AG04449 (cell line): ENCODE results near the gene ARMH3.
"Not testable (repeated sequence)": the region's sequence is repeated elsewhere in the genome, so short reads cannot be mapped to it uniquely, and the experiment has no call there.

ENCODE experiments used
- CTCF ChIA-PET: fragments of 350-600 bp; formaldehyde crosslinking; extraction: SDS; loops from one replicate; lab custom pipeline; 2021; ENCODE audit warnings: antibody characterized with exemption; lab: Yijun Ruan, JAX
- POLR2A ChIA-PET: fragments of 400-600, 350-600 bp; formaldehyde crosslinking; extraction: SDS; loops from one replicate; lab custom pipeline; 2020; ENCODE audit warnings: antibody characterized with exemption, inconsistent platforms; lab: Yijun Ruan, JAX
- DNase-seq: peaks from one replicate; pipeline ENCODE4 v3.0.0-alpha.2; 2010; ENCODE audit warnings: low read depth, low spot score
- H3K4me3 ChIP-seq: 2 replicates; pipeline ENCODE4 v1.5.1; 2011; ENCODE audit warnings: low read depth, mild to moderate bottlenecking, control low read depth, low read length
- TF ChIP-seq, protein P1 (sequence below): IDR thresholded peaks from one replicate; pipeline ENCODE4 v1.5.1; 2011; ENCODE audit warnings: mild to moderate bottlenecking, moderate library complexity, low read length, control low read depth, inconsistent platforms; ENCODE audit not compliant: insufficient read depth; ENCODE audit errors: missing control alignments

The ARMH3 gene

GRCh38 chr10:102059987-102060386 is 4.0 kb upstream of the ARMH3 start:
- no peak overlapping the region for H3K4me3 ChIP-seq
- CTCF ChIA-PET: interaction anchor here (1.3 to 10.1 kb wide), 4 partner anchors 10 to 224 kb away, joined by 3 to 72 read pairs (median 5); no protein-coding TSS in a partner anchor
- TF ChIP-seq, protein P1, sequence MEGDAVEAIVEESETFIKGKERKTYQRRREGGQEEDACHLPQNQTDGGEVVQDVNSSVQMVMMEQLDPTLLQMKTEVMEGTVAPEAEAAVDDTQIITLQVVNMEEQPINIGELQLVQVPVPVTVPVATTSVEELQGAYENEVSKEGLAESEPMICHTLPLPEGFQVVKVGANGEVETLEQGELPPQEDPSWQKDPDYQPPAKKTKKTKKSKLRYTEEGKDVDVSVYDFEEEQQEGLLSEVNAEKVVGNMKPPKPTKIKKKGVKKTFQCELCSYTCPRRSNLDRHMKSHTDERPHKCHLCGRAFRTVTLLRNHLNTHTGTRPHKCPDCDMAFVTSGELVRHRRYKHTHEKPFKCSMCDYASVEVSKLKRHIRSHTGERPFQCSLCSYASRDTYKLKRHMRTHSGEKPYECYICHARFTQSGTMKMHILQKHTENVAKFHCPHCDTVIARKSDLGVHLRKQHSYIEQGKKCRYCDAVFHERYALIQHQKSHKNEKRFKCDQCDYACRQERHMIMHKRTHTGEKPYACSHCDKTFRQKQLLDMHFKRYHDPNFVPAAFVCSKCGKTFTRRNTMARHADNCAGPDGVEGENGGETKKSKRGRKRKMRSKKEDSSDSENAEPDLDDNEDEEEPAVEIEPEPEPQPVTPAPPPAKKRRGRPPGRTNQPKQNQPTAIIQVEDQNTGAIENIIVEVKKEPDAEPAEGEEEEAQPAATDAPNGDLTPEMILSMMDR: no peak
- no peak for DNase-seq
- POLR2A ChIA-PET: no interaction called here

- ChIA-PET CTCF (interaction anchor here (1.0 to 10.1 kb wide), 6 partner anchors 12 to 214 kb away, joined by 3 to 72 read pairs (median 5); no protein-coding TSS in a partner anchor), POLR2A (interaction anchor here (0.6 to 1.5 kb wide), 2 partner anchors 12 to 45 kb away, joined by 3 to 11 read pairs; no protein-coding TSS in a partner anchor)
- peak overlapping the region; percentile 92 for H3K4me3 ChIP-seq
- not testable (repeated sequence) for DNase-seq
Observed at GRCh38 chr10:102054881-102055646, 909 bp downstream of the ARMH3 start.

DNA sequence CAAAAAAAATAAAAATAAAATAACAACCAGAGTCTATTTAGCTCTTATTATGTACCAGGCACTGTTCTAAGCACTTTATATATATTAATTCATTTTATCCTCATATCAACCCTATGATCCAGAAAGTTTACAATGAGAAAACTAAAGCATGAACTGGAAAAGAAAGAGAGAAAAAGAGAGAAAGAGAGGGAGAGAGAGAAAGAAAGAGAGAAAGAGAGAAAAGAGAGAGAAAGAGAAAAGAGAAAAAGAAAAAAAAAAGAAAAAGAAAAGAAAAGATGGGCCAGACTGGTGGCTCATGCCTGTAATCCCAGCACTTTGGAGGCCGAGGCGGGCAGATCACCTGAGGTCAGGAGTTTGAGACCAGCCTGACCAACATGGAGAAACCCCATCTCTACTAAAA is 9.9 kb downstream of the ARMH3 start:
- ChIA-PET CTCF (interaction anchor here (0.6 to 0.7 kb wide), 2 partner anchors 36 to 37 kb away, joined by 3 read pairs; no protein-coding TSS in a partner anchor), POLR2A (no interaction called here)
- no peak overlapping the region for H3K4me3 ChIP-seq
- TF ChIP-seq, protein P1: no peak
- no peak for DNase-seq

- CTCF ChIA-PET: interaction anchor here (0.7 to 1.5 kb wide), 2 partner anchors 35 to 204 kb away, joined by 3 to 6 read pairs; no protein-coding TSS in a partner anchor
- POLR2A ChIA-PET: no interaction called here
- no peak for DNase-seq
- H3K4me3 ChIP-seq: no peak overlapping the region
- TF ChIP-seq, protein P1: no peak
Observed at GRCh38 chr10:102045292-102045691, 10.7 kb downstream of the ARMH3 start.

DNA sequence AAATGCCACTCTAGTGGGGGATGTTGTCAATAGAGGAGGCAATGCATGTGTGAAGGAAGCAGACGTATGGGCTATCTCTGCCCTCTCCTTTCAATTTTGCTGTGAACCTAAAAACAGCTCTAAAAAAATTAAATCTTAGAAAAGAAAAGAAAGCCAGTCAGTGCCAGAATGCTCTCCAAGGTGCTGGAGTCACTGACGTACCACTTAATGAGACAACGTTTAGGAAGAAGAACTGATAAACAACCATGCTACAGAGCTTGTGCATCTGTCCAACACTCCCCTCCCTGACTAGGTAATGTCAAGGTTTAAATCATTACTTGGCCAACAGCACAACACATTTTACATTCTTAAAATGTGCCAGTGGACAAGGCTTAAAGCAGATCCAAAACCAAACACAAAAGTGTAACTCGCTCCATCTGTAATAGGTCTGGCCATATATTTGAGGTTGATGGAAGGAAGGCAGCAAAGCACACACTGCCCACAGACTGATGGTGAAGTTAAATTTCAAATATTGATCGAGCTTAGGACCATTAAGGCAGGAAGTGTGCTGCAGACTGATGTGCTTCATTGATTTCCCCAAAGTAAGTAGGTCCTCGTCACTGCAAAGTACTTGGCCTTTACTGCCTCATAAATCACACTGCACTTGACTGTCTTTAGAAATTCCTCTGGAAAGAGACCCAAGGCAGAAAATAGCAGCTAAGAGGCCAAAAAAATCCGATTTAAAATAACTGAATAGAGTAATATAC is 15.5 kb downstream of the ARMH3 start:
- TF ChIP-seq, protein P1: no peak
- DNase-seq: no peak
- POLR2A ChIA-PET: no interaction called here
- CTCF ChIA-PET: interaction anchor here (0.6 to 3.4 kb wide), 4 partner anchors 32 to 199 kb away, joined by 3 to 15 read pairs (median 6); no protein-coding TSS in a partner anchor
- H3K4me3 ChIP-seq: no peak overlapping the region

DNA sequence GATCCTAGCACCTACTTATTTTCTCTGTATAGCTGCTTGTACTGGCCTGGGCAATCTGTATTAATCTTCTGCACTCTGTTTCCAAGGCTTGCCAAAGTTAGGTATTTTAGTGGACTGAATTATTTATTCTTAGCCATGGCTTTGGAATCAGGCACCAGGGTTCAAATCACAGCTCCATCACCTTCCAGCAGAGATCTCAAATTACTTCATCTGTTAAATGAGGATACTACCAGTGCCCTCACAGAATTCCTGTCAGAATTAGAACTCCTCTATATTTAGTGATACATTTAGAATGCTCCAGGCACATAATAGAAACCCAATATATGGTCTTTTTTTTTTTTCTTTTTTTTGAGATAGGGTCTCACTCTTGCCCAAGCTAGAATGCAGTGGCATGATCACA is 17.6 kb downstream of the ARMH3 start:
- ChIA-PET POLR2A (no interaction called here), CTCF (interaction anchor here (1.0 to 3.4 kb wide), 4 partner anchors 13 to 198 kb away, joined by 3 to 15 read pairs (median 4); no protein-coding TSS in a partner anchor)

GRCh38 chr10:102035807-102036206 is 20.2 kb downstream of the ARMH3 start:
- POLR2A ChIA-PET, H3K4me3 ChIP-seq, DNase-seq, CTCF ChIA-PET: not testable (repeated sequence)

More for the DNA sequence above, 17.6 kb downstream of the ARMH3 start:
- no peak for DNase-seq
- no peak overlapping the region for H3K4me3 ChIP-seq
- TF ChIP-seq, protein P1: no peak
